OCI-M2 (cell line): ENCODE measurements around the gene AKAP12.
A peak's percentile ranks its signal among the peaks of the same experiment; 100 is the strongest.
"Not testable (repeated sequence)": the region's sequence is repeated elsewhere in the genome, so short reads cannot be mapped to it uniquely, and the experiment has no call there.

Experiments
- DNase-seq: peaks from one replicate; lab custom pipeline; 2025; ENCODE audit not compliant: unreplicated experiment; lab: John Stamatoyannopoulos, UW

The AKAP12 gene

DNA sequence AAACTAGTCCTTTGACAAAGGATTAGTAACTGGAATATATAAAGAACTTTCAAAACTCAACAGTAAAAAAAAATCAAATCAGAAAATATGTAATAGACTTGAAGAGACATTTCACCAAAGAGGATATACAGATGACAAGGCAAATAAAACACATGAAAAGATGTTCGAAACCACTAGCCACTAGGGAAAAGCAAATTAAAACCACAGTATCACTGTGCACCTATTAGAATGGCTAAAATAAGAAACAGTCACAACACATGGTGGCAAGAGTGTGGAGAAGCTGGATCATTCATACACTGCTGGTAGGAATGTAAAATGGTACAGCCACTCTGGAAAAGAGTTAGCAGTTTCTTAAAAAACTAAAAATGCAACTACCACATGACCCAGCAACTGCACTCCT lies 136.7 kb downstream of the AKAP12 start:
- DNase-seq, result no peak

DNA sequence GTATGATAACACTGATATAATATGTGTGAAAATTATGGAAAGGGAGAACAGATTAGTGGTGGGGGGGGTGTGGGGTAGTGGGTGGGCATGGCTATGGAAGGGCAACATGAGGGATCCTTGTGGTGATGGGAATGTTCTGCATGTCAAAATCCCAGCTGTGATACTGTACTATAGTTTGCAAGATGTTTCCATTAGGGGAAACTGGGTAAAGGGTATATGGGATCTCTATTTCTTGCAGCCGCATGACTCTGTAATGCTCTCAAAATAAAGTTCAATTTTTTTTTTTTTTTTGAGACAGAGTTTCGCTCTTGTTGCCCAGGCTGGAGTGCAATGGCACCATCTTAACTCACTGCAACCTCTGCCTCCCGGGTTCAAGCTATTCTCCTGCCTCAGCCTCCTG lies 137.3 kb downstream of the AKAP12 start:
- DNase-seq, result no peak

DNA sequence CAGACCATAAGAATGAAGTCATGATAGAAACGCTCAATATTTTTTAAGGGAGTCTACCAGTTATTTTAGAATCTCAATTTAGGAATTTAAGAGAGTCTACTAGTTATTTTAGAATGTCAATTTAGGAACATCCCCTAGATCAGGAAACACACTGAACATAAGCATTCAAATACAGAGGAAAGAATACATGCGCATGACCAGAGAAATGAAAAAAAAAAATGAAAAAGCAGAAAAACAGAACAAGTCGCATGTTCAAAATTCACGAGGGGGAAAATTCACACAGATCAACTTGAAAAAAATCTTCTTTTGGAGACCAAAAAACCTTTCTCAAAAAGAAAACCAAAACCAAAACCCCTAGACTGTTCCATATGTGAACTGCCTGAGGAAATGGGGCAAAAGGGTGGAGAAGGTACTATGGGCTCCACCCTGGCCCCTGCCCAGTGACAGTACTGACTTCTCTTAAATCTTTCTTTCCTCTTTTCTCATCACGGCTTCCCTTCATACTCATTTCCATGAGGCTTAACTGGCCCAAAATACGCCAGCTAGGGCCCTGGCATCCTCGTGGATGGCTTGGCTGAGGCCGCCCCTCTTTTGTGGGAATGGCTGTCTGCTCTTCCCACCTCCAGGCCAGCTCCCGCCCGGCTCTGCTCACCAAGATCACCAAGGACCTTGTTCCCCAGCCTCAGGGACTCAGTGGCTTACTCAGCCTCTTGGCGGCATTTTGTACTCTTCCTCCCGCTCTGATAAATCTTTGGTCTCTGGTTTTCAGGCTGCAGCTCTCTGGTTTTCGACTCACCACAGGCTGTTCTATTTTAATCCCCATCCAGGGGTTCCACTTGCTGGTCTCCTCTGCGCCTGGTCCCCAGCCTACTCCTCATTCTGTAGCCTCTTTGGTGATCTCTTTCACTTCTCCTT lies 140.4 kb downstream of the AKAP12 start:
- DNase-seq, result no peak

DNA sequence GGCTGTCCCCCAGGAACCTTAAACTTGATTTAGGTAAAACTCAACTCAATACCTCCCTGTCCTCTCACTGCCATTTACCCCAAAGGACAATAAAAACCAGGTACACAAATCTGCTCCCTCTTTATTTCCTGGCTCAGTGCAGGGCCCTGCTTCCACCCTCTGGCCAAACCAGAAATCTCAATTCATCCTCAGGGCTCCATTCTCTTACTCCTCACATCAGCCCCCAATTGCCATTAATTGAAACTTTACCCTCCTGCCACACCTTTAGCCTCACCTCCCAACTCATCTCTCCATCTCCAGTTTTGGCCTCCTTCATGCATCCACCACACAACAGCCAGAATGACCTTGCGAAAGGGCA lies 141.1 kb downstream of the AKAP12 start:
- no peak for DNase-seq

DNA sequence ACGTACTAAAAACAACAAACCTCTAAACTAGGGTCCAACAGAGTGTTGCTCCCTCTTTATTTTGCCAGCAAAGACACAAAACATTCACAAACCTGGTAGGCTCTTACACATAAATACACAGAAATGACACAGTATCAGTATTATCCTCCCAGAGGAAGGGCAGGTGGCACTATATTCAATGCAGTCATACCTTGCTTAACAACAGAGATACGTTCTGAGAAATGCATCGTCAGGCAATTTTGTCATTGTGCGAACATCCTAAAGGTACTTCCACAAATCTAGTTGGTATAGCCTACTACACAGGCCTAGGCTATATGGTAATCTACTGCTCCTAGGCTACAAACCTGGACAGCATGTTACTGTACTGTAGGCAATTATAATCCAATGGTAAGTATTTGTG lies 142.0 kb downstream of the AKAP12 start:
- no peak for DNase-seq

DNA sequence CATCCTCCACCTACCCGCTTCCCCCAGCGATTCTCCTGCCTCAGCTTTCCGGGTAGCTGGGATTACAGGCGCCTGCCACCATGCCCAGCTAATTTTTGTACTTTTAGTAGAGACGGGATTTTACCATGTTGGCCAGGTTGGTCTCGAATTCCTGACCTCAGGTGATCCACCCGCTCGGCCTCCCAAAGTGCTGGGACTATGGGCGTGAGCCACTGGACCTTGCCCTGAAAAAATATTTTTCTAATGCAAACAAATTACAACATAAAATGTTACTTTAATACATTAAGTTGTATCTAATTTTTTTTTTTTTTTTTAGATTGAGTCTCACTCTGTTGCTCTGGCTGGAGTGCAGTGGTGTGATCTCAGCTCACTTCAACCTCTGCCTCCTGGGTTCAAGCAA lies 142.9 kb downstream of the AKAP12 start:
- not testable (repeated sequence) for DNase-seq

DNA sequence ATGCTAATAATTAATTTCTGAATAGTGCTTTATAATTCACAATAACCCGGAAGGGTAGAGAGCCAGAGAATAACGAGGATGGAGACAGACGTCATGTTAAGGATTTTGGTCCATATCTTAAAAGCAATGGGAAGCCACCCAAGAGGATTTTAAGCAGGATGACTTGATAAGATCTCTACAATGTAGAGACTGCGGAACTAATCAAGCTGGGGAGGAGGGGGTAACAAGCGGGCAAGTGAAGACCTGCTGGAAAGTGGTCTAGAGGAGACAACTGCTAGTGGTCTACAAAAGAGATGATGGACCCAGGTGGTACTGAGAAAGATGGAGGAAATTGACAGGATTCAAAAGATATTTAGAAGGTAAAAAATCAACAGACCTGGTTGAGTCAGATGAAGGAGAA lies 144.4 kb downstream of the AKAP12 start:
- no peak for DNase-seq

DNA sequence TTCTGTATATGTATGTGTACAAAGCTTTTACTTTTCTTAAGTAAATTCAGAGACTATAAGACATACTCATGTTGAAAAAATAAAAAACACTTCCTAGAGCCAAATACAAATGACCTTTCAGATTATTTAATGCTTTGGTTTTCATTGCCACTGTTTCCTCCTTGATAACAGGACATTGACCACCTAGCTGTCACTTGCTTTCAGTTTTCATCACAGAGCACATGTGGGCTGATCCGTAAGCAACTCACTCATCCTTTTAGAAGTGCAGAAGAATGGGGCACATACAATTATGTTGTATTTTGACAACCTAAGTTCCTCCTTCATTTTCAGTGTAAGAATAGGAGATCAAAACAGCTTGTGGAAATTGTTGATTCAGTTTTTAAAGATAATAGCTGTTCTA lies 145.4 kb downstream of the AKAP12 start:
- DNase-seq, result no peak

DNA sequence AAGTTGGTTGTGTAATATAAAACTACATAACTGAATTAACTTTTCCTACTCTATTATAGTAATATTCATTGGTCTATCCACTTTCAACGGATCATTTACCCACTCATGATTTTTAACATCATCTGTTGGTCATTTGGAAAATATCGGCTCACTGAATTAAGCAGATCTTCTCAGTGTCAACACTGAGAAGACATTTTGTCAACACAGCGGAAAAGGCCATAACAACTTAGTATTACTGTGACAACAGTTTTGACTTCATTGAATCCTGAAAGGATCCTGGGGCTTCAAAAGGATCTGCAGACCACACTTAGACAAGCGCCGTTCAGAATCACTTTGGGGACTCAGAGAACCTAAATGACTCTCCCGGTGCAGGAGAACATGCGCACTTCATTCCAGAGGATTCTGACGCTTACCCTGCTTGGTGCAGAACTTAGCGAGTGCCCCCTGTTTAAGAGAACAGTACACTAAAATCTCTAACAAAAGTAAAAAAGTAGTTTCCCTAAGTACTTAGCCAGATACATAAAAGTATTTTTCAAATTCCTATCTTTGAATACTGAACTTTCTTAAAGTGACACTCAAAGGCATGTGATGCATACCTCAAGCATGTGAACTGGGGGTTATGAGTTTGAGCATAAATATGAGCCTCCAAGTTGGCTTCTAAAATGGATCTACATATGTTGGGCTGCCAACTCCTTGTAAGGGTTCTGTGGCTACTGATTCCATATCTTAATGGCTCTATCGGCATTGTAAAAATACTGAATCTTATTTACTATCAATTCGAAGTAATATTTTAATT lies 147.6 kb downstream of the AKAP12 start:
- DNase-seq, result no peak

DNA sequence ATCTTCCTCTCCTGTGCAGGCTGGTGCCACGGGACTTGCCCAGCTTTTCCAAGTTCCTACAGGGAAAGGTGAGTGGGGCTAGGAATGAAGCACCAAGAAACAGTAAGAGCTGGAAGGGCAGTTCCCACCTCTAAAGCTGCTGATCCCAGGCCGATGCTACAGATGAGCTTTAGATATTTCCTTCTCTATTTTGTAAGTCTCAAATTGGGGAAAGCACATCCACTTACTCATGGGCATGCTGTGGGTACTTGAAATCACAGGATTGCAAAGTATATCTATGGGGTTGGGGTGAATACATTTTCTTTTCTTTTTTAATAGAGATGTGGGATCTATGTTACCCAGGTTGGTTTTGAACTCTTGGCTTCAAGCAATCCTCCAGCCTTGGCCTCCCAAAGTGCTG lies 148.5 kb downstream of the AKAP12 start:
- no peak for DNase-seq

DNA sequence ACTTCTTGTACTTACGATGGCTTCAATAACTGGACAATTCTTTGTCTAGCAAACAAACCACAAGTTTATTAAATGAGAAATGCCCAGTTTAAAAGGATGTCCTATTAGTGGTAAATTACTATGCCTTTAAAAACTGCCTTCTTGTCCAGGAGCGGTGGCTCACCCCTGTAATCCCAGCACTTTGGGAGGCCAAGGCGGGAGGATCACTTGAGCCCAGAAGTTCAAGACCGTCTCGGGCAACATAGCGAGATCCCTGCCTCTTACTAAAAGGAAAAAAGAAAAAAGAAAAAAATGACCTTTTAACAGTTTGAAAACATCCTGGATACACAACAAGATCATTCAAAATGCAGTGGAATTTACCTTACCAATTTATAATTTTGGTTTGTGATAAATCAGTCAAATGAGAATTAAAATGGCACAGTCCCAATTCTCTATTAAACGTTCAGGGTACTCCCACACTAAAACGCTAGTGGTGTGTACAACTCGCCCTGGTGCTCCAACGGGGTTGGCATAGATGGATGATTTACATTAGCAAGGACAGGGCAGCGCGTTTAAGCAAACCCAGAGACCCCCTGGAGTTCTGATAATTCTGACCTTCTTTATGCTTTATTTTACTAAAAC lies 149.3 kb downstream of the AKAP12 start:
- DNase-seq, result no peak

DNA sequence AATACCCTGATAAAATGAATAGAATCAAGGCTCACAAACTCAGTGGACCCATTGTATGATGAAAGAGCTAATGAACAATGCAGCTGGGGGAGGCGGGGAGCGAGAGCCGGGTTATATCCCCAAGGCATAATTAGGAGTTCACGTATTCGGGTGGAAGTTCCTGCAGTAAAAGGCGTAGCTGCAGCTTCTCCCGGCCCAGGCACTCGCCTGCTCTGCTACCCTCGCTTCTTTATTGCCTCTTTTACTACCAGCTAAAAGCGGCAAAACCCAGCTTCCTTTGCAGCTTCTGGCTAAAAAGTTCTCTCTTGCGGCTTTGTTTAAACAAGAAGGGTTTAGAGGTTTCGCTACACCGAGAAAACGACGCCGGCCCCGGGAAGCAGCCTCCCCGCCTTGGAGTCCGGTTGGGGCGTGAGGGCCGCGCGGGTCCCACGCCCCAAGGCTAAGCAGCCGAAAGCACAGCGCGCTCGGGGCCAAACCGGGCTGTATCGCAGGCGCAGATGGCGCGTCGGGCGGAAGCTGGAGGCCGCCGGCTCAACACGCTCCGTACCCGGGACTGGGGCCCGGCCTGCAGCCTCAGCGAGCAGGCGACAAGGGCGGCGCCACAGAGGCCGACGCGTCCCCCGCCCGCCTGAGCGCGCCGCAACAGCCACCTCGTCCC lies 150.0 kb downstream of the AKAP12 start:
- DNase-seq, result no peak

DNA sequence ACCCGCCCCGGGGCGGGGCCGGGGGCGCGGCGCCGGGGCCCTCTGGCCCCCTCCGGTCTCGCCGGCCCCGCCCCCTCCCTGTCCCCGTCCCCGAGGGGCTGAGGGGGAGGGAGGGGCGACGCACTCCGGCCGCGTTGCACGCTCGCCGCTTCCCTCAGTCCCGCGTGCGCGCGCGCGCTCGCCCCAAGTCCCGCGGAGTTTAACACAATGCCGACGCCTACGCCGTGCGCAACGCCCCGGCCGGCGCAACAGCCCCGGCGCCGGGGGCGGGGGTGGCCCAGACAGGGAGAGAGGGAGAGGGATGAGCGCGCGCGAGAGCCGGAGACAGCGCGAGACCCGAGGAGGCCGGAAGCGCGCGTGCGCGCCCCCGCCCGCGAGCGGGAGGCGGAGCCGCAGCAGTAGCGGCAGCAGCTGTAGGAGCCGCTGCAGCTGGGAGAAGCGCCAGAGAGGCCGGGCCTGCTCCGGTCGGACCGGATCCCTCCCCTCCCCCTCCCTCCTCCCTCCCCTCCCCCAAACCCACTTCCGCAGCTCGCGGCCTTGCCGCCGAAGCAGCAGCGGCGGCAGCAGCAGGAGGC lies 150.6 kb downstream of the AKAP12 start:
- peak; percentile 80 for DNase-seq

DNA sequence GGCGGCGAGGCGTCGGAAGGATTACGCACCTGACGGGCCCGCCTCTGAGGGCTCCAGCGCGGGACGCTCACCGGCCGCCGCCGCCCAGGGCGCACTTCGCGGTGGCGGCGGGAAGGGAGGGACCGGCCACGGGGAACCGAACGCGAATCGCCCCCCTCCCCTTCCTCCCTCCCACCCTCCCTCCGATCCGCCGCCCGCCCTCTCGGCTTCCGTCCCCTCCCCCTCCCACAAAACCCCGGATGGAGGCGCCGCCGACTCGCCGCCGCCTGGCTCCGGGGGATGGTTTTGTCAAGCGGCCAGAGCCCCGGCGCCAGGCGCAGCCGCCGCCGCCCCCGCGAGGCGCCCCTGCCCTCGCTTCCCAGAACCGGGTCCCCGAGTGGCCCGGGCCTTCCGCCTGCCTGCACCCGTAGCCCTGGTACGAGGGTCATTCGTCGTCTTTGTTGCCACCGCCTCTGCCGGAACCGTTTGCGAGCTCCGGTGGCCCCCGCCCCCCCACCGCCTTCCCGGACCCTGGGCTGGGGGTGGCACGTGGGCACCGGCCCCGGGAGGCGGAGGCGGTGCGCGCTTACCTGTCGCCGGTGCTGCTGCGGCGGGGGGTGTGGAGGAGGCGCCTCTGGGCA lies 151.2 kb downstream of the AKAP12 start:
- DNase-seq, result no peak

DNA sequence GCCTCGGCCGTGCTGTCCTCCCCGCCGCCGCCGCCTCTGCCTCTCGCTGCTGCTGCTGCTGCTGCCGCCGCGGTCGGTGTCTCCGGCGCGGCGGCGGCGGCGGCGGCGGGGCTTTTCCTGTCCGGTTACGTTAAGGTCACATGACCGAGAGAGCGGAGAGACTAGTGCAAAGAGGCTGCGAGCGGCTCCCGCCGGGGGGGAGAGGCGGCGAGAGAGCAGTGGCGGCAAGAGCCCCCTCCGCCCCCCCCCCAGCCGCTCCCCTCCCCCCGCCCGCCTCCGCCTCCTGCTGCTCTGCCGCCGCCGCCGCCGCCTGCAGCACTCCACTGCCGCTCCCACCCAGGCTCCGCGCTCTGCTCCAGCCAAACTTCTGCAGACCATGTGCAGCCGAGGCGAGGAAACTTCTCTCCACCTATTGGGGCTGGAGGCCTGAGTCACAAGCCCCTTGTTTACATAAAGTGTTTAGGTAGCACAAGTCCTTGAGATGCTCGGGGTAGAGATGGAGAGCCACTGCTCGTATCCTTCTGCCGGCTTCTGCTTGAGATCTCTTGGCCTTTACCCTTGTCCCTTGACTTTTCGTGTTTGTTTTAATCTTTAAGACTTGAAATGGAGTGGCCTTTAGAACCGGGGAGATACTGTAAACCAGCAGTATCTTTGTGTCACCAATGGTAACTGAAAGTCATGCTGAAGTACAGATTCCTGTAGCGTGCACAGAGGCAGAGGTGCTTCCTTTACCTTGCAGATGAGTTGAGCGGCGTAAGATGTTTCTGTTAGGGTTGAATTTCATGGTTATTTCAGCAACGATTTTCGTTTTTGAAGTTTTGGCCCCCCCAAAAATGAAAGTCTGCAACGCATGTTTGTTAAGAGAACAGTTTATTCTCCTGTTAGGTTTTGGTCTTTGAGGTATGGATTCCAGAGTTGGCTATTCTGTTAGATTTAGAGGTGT lies 152.0 kb downstream of the AKAP12 start, which contains the start of gene ZBTB2:
ZBTB2 (minus strand) TSS at position 89 of the 943 bp plus-strand sequence. CDS start 17,922 bp downstream, outside the sequence.
- DNase-seq, result no peak

DNA sequence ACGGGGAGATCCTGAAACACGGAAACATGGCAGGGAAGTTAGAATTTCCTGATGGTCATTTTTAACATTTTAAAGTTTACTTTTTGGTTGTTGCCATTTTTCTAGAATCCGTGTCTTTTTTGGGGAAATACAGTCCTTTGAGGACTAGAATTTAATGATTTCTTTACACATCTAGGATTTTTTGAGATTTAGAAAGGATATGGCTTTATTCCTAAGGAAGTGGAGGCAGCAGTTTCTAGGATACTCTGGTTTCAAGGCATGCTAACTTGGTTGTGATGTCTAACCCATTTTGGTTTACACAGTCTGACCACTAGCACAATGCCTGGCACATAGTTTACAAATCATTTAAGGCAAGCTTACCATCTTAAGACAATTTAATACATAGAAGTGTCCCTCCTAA lies 152.7 kb downstream of the AKAP12 start:
- DNase-seq, result no peak

DNA sequence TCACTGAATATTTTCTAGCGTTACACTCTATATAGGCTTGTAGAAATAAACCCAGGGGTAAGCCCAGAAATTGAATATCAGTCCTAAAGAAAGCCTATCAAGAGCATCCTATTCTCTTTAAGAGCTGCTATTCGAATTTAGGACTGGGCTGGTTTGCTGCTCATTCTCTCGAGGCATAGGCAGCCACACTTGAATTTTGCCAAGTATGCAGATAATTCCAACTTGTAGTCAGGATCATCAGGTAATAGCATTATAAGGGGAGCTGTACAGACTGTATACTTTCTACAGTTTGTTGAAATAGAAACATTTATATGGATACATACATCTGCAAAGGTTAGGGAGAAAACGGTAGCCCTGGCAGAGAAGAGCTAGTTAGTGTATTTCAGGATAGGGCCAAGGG lies 153.6 kb downstream of the AKAP12 start:
- no peak for DNase-seq

DNA sequence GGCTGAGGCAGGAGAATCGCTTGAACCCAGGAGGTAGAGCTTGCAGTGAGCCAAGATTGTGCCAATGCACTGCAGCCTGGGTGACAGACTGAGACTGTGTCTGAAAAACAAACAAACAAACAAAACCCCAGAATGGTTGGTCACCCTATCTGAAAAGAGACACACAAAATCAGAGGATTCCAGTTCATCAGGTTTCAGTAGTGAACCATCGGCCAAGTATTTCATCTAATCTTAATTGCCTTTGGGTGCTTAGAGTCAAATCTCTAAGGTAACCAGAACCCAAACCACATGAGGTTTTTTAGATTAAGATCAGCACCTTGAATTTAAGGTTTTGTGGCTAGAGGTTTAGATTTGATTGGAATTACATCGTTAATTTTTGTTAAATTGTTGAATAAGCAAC lies 159.9 kb downstream of the AKAP12 start:
- DNase-seq, result no peak

DNA sequence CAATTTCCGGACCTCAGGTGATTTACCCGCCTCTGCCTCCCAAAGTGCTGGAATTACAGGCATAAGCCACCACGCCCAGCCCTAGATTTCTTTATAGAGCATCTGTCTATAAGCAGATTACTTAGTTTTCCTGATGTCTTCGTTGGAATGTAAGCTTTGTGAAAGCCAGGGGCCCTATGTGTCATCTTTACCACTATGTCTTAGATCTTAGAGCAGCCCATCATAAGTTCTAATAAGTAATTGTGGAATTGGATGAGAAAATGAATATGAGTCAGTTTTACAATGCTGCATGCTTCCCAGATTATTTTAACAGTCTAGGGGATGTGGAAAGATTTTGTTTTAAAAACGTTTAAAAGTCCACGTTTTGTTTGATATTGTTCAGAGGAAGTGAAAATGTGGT lies 160.7 kb downstream of the AKAP12 start:
- DNase-seq, result no peak
